Fibroblast of peridontal ligament (primary cell): Measurements from ENCODE around the gene RAB15.
A peak's percentile ranks its signal among the peaks of the same experiment; 100 is the strongest.
"Not testable (repeated sequence)": the region's sequence is repeated elsewhere in the genome, so short reads cannot be mapped to it uniquely, and the experiment has no call there.

Experiments
- DNase-seq: peaks from one replicate; pipeline ENCODE4 v3.0.0-alpha.2; 2010; ENCODE audit errors: extremely low read depth

Gene RAB15

GRCh38 chr14:64937821-64938193 lies 34.3 kb downstream of the RAB15 start:
- DNase-seq: peak; percentile 18

DNA sequence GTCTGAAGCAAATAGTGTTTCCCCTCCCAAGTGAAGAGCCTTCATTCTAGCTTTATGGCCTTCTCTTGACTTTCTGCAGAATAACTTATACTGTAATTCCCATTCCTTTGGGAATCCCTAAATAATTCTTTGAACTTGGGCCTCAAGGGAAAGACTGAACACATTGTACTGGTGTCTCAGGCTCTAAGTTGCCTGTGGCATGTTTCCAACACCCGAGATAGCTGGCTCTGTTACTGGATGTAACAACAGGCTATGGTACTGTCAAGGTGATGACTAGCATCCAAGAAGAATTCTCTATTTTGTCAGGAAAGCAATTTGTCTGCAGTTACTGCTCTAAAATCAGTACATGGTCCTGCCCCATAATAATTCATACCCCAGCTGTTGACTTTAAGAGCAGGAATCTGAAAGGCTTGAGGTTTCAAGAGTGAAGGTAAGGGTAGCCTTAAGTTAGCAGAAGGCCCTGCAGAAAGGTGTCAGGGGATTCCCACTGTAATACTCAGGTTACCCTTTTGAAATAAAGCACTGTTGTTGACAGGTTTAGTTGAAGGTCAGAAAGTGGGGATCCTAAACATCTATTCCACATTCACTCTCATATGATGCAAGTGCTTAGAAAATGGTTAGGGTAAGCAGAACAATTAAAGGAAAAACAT lies 34.8 kb downstream of the RAB15 start:
- DNase-seq: no peak

GRCh38 chr14:64935508-64935907 lies 36.6 kb downstream of the RAB15 start:
- DNase-seq: no peak

DNA sequence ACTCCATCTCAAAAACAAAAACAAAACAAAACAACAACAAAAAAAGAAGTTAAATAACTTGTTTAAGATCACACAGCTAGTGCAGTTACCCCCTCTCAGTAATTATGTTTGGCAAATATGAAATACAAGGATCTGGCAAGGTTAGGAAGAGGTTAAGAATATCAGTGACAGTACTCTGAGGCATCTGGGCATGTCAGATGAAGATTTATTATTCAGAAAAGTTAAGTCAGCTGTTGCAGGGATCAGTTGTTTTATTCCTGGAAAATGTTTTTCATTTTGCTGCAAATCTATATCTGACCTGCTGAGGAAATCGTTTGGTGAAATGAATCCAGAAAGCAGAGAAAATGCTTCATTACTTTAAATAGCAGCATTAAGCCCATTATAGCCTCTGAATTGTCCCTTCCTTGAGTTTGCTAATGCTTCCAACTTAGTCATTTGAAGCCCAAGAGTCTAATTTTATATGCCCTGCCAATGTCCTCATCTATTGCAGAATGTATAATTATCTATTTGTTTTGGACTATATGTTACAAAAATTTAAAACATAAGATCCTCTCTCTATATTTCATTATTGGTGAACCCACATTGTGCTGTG lies 37.7 kb downstream of the RAB15 start:
- no peak for DNase-seq

DNA sequence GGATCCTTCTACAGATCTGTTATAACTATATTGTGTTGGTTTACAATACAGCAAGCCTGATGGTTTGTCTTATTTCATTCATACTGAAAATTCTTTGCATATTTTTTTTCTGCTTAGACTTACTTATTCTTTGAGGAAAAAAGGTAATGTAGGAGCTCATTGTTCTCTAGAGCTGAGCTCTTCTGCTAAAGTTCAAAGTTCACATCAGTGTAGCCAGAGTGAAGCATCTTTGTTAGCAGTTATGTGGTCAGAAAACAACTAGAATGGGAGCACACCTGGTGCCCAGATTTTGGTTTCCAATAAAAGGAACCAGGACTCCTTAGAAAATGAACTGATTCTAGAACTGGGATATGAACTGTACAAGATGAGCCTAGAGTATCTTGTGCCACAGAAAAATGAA lies 39.9 kb downstream of the RAB15 start:
- DNase-seq: no peak

DNA sequence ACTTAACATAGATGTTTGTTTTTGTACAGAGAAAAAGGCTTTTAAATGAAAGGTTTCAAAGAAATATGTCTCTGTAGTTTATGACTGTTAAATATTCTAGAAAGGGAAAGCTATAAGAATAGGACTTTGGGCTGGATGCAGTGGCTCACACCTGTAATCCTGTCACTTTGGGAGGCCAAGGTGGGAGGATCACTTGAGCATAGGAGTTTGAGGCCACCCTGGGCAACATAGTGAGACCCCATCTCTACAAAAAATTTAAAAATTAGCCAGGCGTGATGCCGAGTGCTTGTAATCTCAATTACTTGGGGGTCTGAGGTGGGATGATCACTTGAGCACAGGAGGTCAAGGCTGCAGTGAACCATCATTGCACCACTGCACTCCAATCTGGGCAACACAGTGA lies 41.0 kb downstream of the RAB15 start:
- DNase-seq: no peak

GRCh38 chr14:64930085-64930843 lies 41.9 kb downstream of the RAB15 start:
- peak; percentile 17 for DNase-seq

GRCh38 chr14:64929014-64929359 lies 43.1 kb downstream of the RAB15 start:
- no peak for DNase-seq

DNA sequence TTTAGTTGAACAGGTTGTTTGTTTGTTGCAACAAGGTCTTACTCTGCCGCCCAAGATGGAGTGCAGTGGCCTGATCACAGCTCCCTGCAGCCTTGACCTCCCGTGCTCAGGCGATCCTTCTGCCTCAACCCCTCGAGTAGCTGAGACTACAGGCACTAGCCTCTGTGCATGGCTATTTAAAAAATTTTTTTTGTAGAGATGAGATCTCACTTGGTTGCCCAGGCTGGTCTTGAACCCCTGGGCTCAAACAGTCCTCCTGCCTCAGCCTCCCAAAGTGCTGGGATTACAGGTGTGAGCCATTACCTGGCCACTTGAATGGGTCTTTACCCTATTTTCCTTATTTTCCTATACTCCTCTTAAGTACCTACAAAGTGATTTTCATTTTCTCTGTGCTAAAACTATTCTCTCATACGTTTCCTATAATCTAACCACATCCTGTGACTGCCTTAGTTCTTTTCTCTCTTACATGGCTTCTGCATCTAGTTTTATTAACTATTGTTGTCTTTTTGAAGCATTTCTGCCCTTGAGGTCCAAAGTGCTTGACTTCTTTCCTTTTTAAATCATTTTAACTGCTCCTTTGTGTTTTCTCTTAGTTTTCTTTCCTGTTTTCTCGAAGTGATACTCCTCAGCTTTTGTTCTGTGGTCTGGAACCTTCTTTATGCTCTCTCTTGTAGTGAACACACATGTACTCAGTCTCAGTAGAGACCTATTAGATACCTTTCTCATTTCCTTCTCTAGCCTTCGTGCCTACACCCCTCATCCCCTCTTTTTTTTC lies 43.7 kb downstream of the RAB15 start:
- no peak for DNase-seq

GRCh38 chr14:64927031-64927430 lies 45.1 kb downstream of the RAB15 start:
- no peak for DNase-seq

- no peak for DNase-seq
Measured at GRCh38 chr14:64926398-64926995, 45.6 kb downstream of the RAB15 start.

- no peak for DNase-seq
Measured at GRCh38 chr14:64923015-64923414, 49.1 kb downstream of the RAB15 start.

DNA sequence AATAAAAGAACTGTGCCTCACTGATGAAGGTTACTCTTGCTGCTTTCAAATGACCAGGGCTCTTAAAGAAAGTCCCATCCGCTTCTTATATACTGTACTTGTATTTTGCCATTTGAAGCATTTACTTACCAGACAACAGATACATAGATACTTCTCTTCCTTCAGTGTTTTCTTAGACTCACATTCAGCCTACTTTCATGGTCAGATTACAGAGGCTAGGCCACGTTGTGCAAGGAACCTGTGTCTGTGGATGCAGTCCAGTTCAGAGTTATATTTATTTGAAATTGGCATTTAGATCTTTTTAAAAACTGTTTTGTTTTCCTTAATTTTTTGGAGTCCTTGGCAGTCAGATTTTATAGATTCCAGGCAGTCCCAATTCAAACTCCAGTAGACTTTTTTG lies 51.7 kb downstream of the RAB15 start:
- no peak for DNase-seq

GRCh38 chr14:64919618-64920017 lies 52.5 kb downstream of the RAB15 start:
- DNase-seq: no peak

DNA sequence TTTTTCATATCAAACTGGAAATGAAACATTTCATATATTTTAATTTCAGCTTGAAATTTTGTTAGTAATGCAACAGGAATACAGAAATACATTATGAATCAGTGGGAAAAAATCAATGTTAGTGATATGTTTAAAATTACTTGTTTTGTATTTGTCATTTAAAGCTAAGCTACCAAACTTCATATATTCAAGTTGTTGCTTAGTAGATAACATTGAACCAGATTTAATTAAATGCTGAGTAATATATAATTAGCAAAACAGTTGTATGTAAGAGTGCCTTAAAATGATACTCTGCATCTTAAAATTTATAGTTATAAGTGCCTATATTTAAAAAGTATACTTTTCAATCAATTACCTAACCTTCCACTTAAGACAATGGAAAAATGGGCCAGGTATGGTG lies 52.9 kb downstream of the RAB15 start:
- no peak for DNase-seq

- peak; percentile 17 for DNase-seq
Measured at GRCh38 chr14:64918216-64918615, 53.9 kb downstream of the RAB15 start.

DNA sequence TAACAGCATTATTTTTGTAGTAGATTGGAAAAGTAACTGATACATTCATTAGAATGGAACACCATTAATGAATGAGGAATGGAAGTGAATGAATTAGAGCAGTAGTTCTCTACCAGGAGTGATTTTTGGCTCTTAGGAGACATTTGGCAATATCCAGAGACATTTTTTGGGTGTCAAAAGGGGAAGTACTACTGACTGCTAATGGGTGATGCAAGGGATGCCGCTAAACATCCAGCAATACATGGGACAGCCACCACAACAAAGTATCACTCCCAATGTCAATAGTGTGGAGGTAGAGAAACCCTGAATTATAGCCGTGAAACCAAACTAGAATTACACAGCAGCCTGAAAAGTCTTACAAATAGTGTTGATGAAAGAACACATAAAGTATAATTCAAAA lies 56.3 kb downstream of the RAB15 start:
- DNase-seq: no peak

DNA sequence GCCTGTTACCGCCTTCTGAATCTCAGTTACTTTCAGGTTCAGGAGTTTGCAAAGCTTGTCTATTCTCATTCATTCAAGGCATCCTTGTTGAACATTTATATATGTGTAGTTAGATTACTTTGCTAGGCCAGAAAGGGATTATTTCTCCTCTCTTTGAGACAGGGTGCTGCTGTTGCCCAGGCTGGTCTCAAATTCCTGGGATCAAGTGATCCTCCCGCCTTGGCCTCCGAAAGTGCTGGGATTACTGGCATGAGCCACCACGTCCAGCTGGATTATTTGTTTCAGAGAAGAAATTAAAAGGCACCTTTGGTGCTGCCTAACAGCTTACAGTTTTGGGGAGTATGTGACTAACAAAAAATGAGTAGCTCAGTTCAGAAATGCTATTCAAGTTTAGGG lies 57.1 kb downstream of the RAB15 start:
- DNase-seq: no peak

DNA sequence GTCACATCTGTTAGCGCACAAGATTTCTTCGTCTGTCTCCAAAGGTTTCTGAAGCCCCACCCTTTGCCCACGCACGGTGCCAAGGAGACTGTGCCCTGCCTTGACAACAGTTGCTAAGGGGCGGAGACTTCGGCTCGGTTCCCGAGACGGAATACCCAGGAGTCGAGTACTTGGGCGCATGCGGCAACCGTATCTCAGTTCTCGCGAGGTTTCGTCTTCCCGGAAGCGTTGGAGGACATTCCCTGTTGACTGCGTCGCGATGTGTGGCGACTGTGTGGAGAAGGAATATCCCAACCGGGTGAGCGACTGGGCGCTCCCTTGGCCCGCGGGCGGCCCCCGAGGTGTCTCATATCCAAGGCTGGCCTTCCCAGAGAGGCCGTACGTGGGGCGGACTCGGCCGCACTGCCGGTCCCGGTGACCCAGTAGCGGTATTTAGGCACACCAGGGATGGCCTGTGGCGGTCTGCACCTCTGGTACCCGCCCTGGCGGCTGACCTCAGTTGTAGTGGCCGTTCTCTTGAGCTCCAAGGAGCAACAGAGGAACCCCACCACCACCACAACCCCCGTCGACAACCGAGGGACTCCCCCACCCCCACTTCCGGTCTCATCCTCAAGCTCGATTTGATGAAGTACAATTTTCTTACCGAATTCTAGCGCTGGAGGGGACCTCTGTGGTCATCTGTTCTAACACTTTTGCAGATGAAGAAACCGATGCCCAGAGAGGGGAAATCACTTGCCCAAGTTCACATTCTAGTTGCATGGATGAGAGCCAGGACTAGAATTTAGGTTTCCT lies 57.7 kb downstream of the RAB15 start, which contains the start of gene CHURC1:
TSS of gene CHURC1 (plus strand) at position 219 of the 792 bp plus-strand sequence. CDS start at position 260, 41 bp downstream.
- peak; percentile 99 for DNase-seq

DNA sequence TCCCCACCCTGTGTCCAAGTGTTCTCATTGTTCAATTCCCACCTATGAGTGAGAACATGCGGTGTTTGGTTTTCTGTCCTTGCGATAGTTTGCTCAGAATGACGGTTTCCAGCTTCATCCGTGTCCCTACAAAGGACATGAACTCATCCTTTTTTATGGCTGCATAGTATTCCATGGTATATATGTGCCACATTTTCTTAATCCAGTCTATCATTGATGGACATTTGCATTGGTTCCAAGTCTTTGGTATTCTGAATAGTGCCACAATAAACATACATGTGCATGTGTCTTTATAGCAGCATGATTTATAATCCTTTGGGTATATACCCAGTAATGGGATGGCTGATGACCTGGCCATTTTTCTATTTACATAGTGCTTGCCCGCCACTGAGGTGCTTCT lies 58.7 kb downstream of the RAB15 start:
- DNase-seq: not testable (repeated sequence)

GRCh38 chr14:64912261-64912660 lies 59.9 kb downstream of the RAB15 start:
- no peak for DNase-seq
